Parathyroid adenoma (tissue), 2 donors: ENCODE measurements around the gene BRPF1.
A peak's percentile ranks its signal among the peaks of the same experiment; 100 is the strongest.

ENCODE experiments used
- H2AFZ ChIP-seq: fragments of 300-600 bp; sonication (generic); one replicate; pipeline ENCODE4 v1.7.0; 2017; ENCODE audit warnings: antibody characterized with exemption, mild to moderate bottlenecking
- H3K27ac ChIP-seq: fragments of 300-600 bp; sonication (generic); one replicate; pipeline ENCODE4 v1.7.0; 2017
- H3K27me3 ChIP-seq: fragments of 300-600 bp; sonication (generic); one replicate; pipeline ENCODE4 v1.7.0; 2017; ENCODE audit warnings: low read length; ENCODE audit not compliant: control insufficient read depth, insufficient read depth
- H3K36me3 ChIP-seq: fragments of 300-600 bp; sonication (generic); one replicate; pipeline ENCODE4 v1.7.0; 2017; ENCODE audit warnings: low read length; ENCODE audit not compliant: control insufficient read depth, insufficient read depth
- H3K4me1 ChIP-seq: fragments of 300-600 bp; sonication (generic); one replicate; pipeline ENCODE4 v1.7.0; 2017; ENCODE audit warnings: control low read depth
- H3K4me2 ChIP-seq: fragments of 300-600 bp; sonication (generic); one replicate; pipeline ENCODE4 v1.7.0; 2017; ENCODE audit warnings: low read length
- H3K4me3 ChIP-seq: fragments of 300-600 bp; sonication (generic); one replicate; pipeline ENCODE4 v1.7.0; 2017; ENCODE audit warnings: low read depth, low read length
- H3K79me2 ChIP-seq: fragments of 300-600 bp; sonication (generic); one replicate; pipeline ENCODE4 v1.7.0; 2017; ENCODE audit warnings: control low read depth
- H3K9ac ChIP-seq: fragments of 300-600 bp; sonication (generic); one replicate; pipeline ENCODE4 v1.7.0; 2017; ENCODE audit warnings: mild to moderate bottlenecking
- H3K9me3 ChIP-seq: fragments of 300-600 bp; sonication (generic); one replicate; pipeline ENCODE4 v1.7.0; 2017; ENCODE audit warnings: low read length; ENCODE audit not compliant: control insufficient read depth
- TF ChIP-seq, protein P1 (sequence below): fragments of 300-600 bp; sonication (generic); IDR thresholded peaks from one replicate; pipeline ENCODE4 v1.7.0; 2017; ENCODE audit warnings: antibody characterized with exemption, mild to moderate bottlenecking
- donor health status: primary hyperparathyroidism.

BRPF1 gene

DNA sequence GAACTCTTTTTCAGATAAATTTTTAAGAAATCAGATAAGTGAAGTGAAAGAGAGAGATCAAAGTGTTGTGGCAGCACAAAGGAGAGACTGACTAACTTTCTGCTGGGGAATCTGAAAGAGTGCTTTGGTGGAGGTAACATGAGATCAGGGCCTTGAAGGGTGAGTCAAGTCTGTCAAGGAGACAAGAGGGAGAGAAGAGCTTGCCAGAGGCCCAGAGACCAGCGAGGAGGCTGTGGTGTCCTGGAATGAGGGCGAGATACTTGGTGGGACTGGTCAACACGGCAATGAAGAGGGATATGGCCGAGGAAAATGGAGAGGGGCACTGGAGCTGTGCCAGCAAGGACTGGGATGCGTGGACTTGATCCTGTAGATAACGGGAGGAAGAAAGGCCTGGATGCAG, 56.2 kb downstream of the BRPF1 start:
- H3K9me3 ChIP-seq, result no peaks in the 10 kb centered on the region
- no peaks in the 10 kb centered on the region for H3K79me2 ChIP-seq
- no peak overlapping the region for H3K27ac ChIP-seq
- H3K4me3 ChIP-seq, result no peak overlapping the region
- TF ChIP-seq, protein P1, sequence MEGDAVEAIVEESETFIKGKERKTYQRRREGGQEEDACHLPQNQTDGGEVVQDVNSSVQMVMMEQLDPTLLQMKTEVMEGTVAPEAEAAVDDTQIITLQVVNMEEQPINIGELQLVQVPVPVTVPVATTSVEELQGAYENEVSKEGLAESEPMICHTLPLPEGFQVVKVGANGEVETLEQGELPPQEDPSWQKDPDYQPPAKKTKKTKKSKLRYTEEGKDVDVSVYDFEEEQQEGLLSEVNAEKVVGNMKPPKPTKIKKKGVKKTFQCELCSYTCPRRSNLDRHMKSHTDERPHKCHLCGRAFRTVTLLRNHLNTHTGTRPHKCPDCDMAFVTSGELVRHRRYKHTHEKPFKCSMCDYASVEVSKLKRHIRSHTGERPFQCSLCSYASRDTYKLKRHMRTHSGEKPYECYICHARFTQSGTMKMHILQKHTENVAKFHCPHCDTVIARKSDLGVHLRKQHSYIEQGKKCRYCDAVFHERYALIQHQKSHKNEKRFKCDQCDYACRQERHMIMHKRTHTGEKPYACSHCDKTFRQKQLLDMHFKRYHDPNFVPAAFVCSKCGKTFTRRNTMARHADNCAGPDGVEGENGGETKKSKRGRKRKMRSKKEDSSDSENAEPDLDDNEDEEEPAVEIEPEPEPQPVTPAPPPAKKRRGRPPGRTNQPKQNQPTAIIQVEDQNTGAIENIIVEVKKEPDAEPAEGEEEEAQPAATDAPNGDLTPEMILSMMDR, result no peak
- H2AFZ ChIP-seq, result no peak overlapping the region
- H3K4me2 ChIP-seq, result no peak overlapping the region
- no peaks in the 10 kb centered on the region for H3K36me3 ChIP-seq
- no peaks in the 10 kb centered on the region for H3K27me3 ChIP-seq
- no peak overlapping the region for H3K9ac ChIP-seq
- peaks cover 11% of the 10 kb centered on the region for H3K4me1 ChIP-seq

DNA sequence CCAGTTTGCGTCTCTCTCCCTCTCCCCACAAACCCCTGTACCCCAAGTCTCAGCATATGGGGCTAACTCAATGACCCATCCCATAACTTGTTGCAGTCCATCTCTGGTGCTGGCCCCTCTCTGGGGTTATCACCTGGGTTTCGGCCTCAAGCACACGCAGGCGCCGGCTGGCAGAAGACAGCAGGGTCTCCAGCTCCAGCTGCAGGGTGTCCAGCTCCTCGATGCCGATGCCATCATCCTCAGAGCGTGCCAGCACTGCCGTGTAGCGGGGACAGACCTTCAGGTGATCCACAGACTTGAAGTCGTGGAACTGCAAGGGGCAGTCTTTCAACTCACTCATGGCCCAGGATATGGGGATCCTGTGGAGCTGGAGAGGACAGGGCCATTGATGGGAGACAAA, 59.6 kb downstream of the BRPF1 start:
- no peak overlapping the region for H3K9ac ChIP-seq
- H3K79me2 ChIP-seq, result peaks cover 29% of the 10 kb centered on the region
- no peak overlapping the region for H3K4me2 ChIP-seq
- no peaks in the 10 kb centered on the region for H3K27me3 ChIP-seq
- H3K4me1 ChIP-seq, result peaks cover 17% of the 10 kb centered on the region
- H2AFZ ChIP-seq, result no peak overlapping the region
- H3K4me3 ChIP-seq, result no peak overlapping the region
- H3K27ac ChIP-seq, result no peak overlapping the region
- no peaks in the 10 kb centered on the region for H3K36me3 ChIP-seq
- no peaks in the 10 kb centered on the region for H3K9me3 ChIP-seq
- TF ChIP-seq, protein P1, result no peak

DNA sequence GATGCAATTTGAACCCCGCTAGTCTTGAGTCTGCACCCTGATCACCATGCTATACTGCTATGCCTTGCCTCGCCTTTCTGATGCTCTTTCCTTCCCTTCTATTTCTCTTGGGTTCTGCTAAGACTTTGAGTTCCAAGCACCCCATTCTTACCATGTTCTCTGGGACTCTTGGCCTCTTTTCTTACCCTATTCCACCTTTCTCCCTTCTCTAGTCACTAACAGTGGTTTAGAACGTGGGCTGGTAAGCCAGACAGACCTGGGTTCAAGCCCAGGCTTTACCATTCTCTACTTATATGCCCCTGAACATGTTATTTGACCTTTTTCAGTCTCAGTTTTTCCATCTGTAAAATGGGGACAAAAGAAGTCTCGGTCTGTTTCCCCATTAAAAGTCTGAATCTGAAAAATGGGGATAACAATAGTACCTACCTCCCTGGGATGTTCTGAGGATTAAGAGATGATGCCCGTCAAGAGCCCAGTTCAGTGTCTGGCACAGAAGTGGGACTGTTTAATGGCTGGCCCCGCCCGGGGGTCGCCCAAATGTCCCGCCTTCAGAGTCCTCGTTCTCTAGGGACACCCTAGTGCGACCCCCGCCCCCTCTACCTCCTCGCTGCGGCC, 60.4 kb downstream of the BRPF1 start:
- H2AFZ ChIP-seq, result peak overlapping the region; percentile 84
- TF ChIP-seq, protein P1, result no peak
- peaks cover 15% of the 10 kb centered on the region for H3K4me1 ChIP-seq
- no peaks in the 10 kb centered on the region for H3K36me3 ChIP-seq
- peak overlapping the region; percentile 90 for H3K27ac ChIP-seq
- H3K9ac ChIP-seq, result peak overlapping the region; percentile 92
- peak overlapping the region; percentile 90 for H3K4me2 ChIP-seq
- no peaks in the 10 kb centered on the region for H3K9me3 ChIP-seq
- peaks cover 34% of the 10 kb centered on the region for H3K79me2 ChIP-seq
- peak overlapping the region; percentile 92 for H3K4me3 ChIP-seq
- H3K27me3 ChIP-seq, result no peaks in the 10 kb centered on the region

DNA sequence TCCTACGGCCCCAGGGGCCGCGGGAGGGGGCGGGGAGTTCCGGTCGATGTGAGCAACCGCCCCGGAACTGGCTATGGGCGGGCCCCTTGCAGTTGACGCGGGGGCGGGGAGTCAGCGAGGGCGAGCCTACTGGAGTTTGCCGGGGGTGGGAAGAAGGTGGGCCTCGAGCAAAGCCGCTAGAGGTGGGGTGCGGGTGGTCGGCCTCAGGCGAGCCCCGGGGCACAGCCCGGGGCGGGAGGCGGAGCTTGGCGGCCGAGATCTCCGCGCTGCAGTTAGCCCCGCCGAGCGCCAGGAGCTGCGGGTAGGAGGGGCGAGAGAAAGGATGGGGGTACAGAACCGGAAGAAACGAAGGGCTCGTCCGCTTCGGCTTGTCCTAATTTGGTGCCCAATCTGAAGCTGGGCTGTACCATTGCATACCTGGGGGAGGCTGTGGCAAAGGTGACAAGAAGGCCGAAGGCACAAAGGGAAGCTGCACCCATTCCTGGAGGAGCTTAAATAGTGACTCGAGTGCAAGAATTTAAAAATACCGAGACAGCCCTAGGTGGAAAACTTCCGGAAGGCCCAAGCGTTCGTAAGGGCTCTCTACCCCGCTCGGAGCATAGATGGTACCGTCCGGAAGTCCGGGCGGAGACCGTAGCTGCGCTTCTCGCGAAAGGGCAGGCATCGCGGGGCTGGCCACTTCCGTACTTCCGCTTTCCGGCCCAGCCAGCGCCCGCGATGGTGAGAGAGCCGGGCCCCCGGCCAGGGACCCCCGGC, 61.0 kb downstream of the BRPF1 start, which contains the start of the genes ARPC4 and TADA3:
Gene ARPC4 (plus strand): TSS at position 678 of the 756 bp plus-strand sequence. CDS start 40 bp downstream, at position 718.
Gene TADA3 (minus strand): TSS at position 69 of the 756 bp plus-strand sequence. CDS start 1,007 bp downstream, outside the sequence.
- Histone ChIP-seq H3K27me3 (no peaks in the 10 kb centered on the region), H3K4me2 (peak within 1 kb of the TSS; percentile 90), H3K4me3 (peak within 1 kb of the TSS; percentile 92), H2AFZ (peak within 1 kb of the TSS; percentile 84), H3K36me3 (no peaks in the 10 kb centered on the region), H3K9ac (peak within 1 kb of the TSS; percentile 92), H3K4me1 (peaks cover 15% of the 10 kb centered on the region), H3K9me3 (no peaks in the 10 kb centered on the region), H3K79me2 (peaks cover 40% of the 10 kb centered on the region), H3K27ac (peak within 1 kb of the TSS; percentile 90)
- TF ChIP-seq, protein P1, result no peak
